Neural cell (in vitro differentiated cells): ENCODE data around the gene ATP8B3.

Source experiments
- CTCF ChIP-seq: fragments of 450-650 bp; IDR thresholded peaks from 2 replicates; pipeline ENCODE4 v1.5.1; 2014; ENCODE audit warnings: antibody characterized with exemption, mild to moderate bottlenecking, moderate library complexity; ENCODE audit not compliant: poor library complexity, severe bottlenecking
- EP300 ChIP-seq: fragments of 450-650 bp; conservative IDR thresholded peaks from 2 replicates; pipeline ENCODE4 v1.6.1; 2014; ENCODE audit warnings: antibody characterized with exemption, mild to moderate bottlenecking, moderate library complexity; ENCODE audit not compliant: poor library complexity, severe bottlenecking
- POLR2AphosphoS5 ChIP-seq: IDR thresholded peaks from 2 replicates; pipeline ENCODE4 v1.6.1; 2012
- REST ChIP-seq: IDR thresholded peaks from 2 replicates; pipeline ENCODE4 v1.6.1; 2012; ENCODE audit warnings: borderline replicate concordance
- SMC3 ChIP-seq: fragments of 450-650 bp; conservative IDR thresholded peaks from 2 replicates; pipeline ENCODE4 v1.6.1; 2014; ENCODE audit warnings: antibody characterized with exemption, mild to moderate bottlenecking, moderate library complexity; ENCODE audit not compliant: poor library complexity

- TF ChIP-seq POLR2AphosphoS5, result no peak
- TF ChIP-seq CTCF, result no peak
- TF ChIP-seq EP300, result no peak
- no peak for TF ChIP-seq SMC3
- no peak for TF ChIP-seq REST
Observed at GRCh38 chr19:1859331-1859781, 47.3 kb upstream of the ATP8B3 start.
